IPS DF 4.7 (cell line): ENCODE results near the gene TIAL1.
"Not testable (repeated sequence)": the region's sequence is repeated elsewhere in the genome, so short reads cannot be mapped to it uniquely, and the experiment has no call there.

ENCODE experiments used
- DNase-seq: peaks from one replicate; pipeline ENCODE4 v3.0.0-alpha.2; 2013; ENCODE audit warnings: low spot score; ENCODE audit errors: extremely low read depth

TIAL1 gene

DNA sequence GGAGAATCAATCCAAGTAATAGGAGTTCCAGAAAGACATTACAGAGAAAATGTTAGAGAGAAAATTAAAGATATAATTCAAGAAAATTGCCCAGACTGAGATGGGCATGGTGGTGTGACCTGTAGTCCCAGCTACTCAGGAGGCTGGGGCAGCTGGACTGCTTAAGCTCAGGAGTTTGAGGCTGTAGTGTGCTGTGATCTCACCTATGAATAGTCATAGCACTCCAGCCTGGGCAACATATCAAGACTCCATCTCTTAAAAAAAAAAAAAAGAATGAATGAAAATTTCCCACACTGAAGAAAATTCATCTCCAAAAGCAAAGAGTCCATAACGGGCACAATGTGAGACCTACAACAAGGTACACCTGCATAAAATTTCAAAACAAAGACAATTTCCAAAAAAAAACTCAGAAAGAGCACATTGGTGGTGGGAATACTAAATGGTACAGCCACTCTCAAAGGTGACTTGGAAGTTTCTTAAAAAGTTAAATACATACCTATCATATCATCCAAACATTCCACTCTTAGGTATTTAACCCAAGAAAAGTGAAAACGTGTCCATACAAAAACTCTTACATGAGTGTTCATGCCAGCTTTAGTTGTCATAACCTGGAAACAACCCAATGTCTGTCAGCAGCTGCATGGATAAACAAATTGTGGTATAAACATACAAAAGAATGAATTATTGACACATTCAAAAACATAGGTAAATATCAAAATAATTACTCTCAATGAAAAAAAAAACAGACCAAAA, 47.3 kb downstream of the TIAL1 start:
- DNase-seq: no peak

- DNase-seq: no peak
These were observed 50.8 kb downstream of the TIAL1 start for GRCh38 chr10:119546009-119546408.

DNA sequence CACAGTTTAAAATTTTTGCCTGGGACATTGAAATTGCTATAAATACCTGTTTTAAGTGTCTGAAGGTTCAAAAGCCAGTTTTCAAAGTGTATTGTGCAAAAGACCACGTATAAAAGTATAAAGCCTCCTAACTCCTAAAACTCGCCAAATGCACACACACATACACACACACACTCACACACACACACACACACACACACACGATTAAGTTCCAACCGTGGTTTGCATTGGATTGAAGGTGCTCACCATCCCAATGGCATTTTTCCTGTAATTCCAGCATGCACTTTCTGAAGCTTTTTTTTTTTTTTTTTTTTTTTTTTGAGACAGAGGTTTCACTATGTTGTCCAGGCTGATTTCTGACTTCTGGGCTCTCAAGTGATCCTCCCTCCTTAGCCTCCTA, 51.5 kb downstream of the TIAL1 start:
- DNase-seq: no peak

DNA sequence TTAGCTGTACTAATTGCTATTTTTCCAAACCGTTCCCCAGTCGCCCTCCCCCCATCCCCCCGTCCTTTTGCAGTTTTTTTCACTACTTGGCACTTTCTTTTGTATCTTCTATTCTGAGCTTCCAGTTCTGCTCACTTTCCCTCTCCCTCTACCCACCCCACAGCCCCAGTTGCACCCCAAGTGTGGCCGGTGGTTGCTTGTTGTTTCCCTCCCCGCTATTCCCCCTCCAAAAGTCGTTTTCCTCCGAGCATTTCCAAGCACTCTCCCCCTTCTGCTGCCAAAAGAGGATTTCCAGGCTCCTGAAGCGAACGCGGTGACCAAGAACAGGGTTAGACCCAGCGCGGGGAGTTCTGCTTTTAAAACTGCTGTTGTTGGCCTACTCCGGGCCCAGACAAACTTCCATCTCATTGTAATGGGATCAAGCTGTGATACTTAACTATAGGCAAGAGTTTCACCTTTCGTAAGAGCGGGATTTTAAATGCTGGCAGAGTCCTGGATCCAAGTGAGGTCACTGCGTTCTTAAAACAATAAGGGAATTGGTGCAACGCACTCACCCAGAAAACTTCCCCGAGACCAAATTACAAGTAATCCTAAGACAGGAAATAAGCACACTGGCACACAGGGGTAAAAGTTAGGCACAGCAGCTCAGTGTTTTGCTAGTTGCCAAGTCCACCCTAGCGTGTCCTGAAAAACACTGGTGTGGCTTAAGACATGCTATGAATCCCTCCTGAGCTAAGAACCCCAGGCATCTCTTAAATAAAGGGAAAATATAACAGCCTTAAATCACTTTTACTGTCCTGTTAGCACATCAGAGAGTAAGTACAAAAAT, 52.7 kb downstream of the TIAL1 start:
- DNase-seq: no peak

DNA sequence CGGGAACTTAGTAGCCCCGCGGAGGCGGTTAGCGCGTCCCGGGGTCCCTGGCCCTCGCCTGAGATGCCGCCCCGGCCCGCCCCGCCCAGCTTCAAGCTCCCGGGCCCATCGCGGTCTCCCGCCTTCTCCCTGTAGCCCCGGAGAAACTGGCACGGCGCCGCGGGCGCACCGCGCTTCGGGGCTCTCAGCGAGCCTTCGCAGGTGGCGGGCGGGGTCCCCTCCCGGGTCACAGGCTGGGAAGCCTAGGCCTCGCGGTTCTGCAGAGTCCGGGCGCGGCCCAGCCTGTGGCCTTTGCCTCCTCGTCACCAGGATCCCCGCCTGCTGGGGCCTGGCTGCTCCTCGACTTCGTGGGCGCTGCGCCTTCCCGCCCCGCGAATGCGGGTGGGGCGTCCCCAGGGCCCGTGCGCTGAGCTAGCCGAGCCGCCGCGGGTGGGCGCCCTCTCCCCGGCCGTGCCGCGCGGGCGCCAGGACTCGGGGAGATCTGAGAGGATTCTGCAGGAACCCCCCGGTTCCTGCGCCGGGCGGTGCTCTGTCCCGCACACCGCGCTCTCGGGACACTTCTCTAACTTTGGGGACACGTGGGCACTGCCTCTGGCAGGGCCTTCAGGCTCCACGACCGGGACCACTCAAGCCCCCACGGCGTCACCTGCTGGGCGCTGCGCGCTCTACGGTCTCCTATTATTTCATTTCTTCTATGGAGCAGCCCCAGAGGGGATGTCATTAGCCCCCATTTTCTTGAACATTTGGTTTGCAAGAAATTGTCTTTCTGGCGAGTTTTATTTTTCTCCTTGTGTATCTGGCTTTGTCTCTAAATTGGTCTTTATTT, 53.6 kb downstream of the TIAL1 start:
- DNase-seq: no peak

GRCh38 chr10:119542357-119542987, 54.3 kb downstream of the TIAL1 start, which contains the start of gene RGS10:
TSS of gene RGS10 (minus strand) at chr10:119542719. CDS start at chr10:119542638, 81 bp downstream.
- DNase-seq: no peak

DNA sequence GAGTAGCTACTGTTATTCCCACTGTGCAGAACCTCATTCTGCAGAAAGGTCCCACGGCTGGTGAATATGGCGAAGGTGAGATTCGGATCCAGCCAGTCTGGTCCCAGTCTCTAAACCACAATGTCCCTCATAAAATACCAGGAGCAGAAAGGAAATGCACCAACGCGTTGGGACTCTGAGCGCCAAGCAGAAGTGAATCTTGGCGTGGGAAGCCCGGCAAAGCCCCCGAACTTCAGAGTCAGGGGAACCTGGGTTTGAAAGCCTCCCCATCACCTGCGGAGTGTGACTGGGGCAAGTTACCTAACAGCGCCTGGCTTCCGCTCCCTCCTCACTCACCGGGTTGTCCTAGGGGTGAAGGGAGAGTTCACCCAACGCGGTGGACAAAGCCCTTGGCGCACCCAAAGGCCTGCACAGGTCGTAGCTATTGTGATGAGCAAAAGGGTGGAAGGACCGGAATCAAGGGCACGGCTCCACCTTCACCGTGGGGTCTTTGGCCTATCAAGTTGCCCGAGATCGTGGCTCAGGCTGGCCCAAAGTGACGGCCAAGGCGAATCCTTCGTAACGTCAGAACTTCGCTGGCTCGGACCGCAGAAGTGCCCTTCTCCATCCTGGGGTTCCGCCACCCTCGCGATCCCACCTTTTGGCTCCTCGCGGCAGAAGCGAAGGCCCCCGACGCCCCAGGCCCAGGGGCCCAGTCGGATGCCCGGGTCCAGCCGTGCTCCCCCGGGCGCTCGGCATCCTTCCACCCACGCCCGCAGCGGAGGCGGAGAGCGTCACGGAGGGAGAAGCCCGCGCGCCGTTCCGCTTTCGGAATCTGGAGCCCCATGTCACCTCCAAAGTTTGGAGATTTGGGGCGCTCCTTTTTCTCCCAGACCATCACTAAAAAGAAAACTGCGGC, 55.1 kb downstream of the TIAL1 start:
- DNase-seq: no peak

DNA sequence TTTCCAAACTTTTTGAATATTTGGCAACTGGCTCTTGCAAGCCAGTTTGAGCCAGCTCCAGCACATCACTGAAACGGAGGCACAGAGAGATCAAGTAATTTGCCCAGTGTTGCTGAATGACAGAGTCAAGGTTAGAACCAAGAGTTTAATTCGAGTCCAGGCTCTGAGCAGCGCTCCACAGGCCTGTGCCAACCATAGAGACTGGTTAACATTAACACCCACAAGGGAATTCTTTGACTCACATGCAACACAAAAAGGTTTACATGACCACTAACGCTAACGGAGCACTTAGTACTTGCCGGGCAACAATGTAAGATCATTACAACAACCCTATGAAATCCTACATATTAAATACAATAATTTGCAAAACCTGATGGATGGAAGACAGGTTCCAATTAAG, 55.7 kb downstream of the TIAL1 start:
- DNase-seq: no peak

DNA sequence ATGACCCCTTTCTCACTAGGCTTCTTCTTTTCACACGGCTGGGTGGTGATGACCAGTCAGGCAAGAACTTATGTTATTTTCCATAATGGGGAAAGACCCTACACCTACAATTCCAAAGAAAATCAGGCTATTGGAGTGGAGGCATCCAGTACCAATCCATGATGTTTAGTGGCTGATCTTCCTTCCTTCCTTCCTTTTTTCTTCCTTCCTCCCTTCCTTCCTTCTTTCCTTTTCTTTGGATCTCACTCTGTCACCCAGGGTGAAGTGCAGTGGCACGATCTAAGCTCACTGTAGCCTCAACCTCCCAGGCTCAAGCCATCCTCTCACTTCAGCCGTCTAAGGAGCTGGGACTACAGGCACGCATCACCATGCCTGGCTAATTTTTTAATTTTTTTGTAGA, 56.7 kb downstream of the TIAL1 start:
- DNase-seq: no peak

DNA sequence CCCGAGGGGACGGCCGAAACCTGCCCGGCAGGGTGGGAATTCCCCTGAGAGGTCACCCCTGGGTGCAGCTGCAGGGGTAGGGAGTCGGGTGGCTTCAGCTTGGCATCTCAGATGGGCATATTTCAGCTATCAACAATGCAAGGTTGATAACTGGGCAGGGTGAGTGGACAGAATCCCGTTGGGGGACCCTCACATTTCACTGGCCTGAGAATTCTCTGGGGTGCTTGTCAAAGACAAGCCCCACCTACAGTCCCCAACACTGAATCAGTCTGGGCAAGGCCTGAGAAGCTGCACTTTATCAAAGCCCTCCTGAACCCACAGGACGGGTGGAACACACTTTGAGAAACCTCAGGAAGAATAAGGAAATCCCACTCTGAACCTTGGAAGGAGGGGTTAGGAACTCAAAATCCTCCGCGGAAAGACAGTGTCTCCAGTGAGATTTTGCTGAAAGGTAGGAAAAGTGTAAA, 57.4 kb downstream of the TIAL1 start:
- DNase-seq: no peak

DNA sequence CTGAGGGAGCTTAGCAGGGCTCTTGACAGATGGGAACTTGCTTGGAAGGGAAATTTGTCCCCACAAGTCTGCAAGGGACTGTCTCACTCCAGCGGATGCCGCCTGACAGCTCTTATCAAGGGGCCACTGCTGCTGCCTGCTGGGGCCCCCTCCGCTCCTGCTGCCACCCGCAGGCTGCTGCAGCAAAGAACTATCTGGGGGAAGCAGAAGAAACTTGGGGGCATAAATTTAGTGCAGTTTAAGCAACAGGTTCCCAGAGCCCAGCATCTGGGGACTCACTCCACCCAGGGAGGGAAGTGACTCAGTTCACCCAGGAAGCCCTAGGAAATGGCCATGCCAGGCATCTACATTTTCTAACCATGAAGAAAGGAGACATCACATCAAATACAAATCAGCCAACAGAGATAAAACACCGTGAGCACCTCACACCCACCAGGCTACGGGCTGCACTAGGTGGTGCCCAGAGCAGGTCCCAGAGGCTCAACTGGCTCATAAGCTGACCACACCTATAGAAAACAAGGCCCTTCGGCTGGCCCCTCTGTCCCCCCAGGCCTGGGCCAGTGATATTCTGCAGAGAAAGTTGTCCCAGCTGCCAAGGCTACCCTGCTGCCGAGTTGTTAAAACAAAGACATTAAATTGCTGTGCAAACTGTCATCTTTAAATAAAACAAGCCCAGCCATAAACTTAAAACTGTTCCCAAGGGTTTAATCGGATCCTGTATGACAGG, 58.0 kb downstream of the TIAL1 start:
- DNase-seq: no peak

- no peak for DNase-seq
These were observed 58.7 kb downstream of the TIAL1 start for GRCh38 chr10:119537953-119538630.

DNA sequence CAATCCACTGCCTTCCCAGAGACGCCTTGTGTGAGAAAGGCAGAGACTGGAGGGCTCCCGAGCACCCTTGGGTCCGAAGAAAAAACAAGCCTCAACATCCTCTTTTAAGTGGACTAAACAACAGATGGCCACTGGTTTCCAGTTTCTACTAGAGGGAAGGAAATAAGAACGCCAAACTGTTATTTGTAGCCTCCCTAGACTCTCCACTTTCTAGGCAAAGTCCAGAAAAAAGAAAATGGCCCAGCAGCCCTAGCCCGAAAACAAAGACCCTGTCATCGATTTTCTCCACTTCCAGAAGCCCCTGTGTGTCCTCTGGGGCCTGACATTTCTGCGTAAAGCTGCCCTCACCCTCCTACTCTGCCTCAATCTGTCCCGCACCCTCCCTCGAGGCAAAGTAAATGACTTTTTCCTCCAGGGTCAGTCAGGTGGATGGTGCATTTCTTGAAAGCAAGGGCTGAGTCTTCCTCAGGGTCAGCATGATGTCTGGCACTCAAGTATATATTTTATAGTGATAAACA, 60.2 kb downstream of the TIAL1 start:
- no peak for DNase-seq

- DNase-seq: no peak
These were observed 60.8 kb downstream of the TIAL1 start for GRCh38 chr10:119535837-119536507.

- DNase-seq: no peak
These were observed 61.5 kb downstream of the TIAL1 start for GRCh38 chr10:119535305-119535704.

DNA sequence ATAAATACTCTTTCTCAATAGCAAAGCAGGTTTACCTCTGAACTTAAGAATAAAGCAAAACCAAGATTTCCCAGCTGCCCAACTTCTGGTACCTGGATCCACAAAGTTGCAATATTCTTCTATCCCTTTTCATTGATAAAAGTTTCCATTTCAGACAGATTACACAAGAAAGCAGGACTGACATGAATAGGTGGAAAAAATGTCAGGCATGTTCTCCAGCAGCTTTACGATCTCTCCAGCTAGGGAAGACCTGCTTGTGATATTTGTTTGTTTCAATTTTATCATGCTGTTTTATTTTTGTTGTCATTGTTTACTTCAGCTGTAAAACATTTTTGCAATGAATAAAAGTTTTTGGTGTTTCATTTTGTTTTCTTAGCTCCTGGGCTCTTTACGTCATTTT, 63.3 kb downstream of the TIAL1 start:
- no peak for DNase-seq

- not testable (repeated sequence) for DNase-seq
These were observed 64.0 kb downstream of the TIAL1 start for GRCh38 chr10:119532791-119533190.

DNA sequence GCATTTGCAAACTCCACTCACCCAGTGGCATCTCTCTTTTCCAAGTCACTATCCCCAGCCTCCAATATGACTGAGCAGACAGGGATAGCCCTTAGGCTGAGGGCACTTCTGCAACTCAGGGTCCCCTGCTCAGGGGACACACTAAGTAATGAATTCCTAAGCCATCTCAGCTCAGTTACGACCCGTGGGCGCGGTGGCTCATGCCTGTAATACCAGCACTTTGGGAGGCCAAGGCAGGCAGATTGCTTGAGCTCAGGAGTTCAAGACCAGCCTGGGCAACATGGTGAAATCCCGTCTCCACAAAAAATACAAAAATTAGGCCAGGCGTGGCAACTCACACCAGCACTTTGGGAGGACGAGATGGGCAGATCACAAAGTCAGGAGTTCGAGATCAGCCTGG, 64.5 kb downstream of the TIAL1 start:
- not testable (repeated sequence) for DNase-seq
